GM19238 (cell line): ENCODE results near the gene CEP70.
"Not testable (repeated sequence)": the region's sequence is repeated elsewhere in the genome, so short reads cannot be mapped to it uniquely, and the experiment has no call there.

Experiments used
- DNase-seq: peaks from one replicate; pipeline ENCODE4 v3.0.0; 2011; ENCODE audit warnings: low spot score; ENCODE audit not compliant: insufficient read length

CEP70 gene

GRCh38 chr3:138591392-138591791 is 2.7 kb downstream of the CEP70 start:
- no peak for DNase-seq

GRCh38 chr3:138588445-138588844 is 5.6 kb downstream of the CEP70 start:
- no peak for DNase-seq

GRCh38 chr3:138587374-138587773 is 6.7 kb downstream of the CEP70 start:
- DNase-seq: no peak

- no peak for DNase-seq
Observed at GRCh38 chr3:138578961-138579574, 15.0 kb downstream of the CEP70 start.

GRCh38 chr3:138578141-138578540 is 15.9 kb downstream of the CEP70 start:
- peak; percentile 26 for DNase-seq

- no peak for DNase-seq
Observed at GRCh38 chr3:138573138-138573537, 20.9 kb downstream of the CEP70 start.

GRCh38 chr3:138569624-138570023 is 24.4 kb downstream of the CEP70 start:
- DNase-seq: not testable (repeated sequence)

GRCh38 chr3:138569090-138569489 is 25.0 kb downstream of the CEP70 start:
- DNase-seq: no peak

- no peak for DNase-seq
Observed at GRCh38 chr3:138567403-138567802, 26.7 kb downstream of the CEP70 start.

GRCh38 chr3:138566293-138566692 is 27.8 kb downstream of the CEP70 start:
- DNase-seq: not testable (repeated sequence)

GRCh38 chr3:138562902-138563301 is 31.2 kb downstream of the CEP70 start:
- DNase-seq: not testable (repeated sequence)

GRCh38 chr3:138560501-138560900 is 33.6 kb downstream of the CEP70 start:
- no peak for DNase-seq

- DNase-seq: no peak
Observed at GRCh38 chr3:138559134-138559533, 34.9 kb downstream of the CEP70 start.

- not testable (repeated sequence) for DNase-seq
Observed at GRCh38 chr3:138554775-138555174, 39.3 kb downstream of the CEP70 start.

- DNase-seq: not testable (repeated sequence)
Observed at GRCh38 chr3:138550958-138551357, 43.1 kb downstream of the CEP70 start.

- no peak for DNase-seq
Observed at GRCh38 chr3:138549179-138549977, 44.7 kb downstream of the CEP70 start.

GRCh38 chr3:138547342-138547975 is 46.6 kb downstream of the CEP70 start:
- DNase-seq: no peak

GRCh38 chr3:138544546-138544945 is 49.5 kb downstream of the CEP70 start:
- no peak for DNase-seq

GRCh38 chr3:138542977-138543376 is 51.1 kb downstream of the CEP70 start:
- no peak for DNase-seq

- no peak for DNase-seq
Observed at GRCh38 chr3:138539352-138539751, 54.7 kb downstream of the CEP70 start.

- not testable (repeated sequence) for DNase-seq
Observed at GRCh38 chr3:138521445-138521844, 72.6 kb downstream of the CEP70 start.

- DNase-seq: peak; percentile 6
Observed at GRCh38 chr3:138513090-138513843, 80.8 kb downstream of the CEP70 start.
